NCI-H2196 (cell line): Measurements from ENCODE around the gene KIF26B.

Source experiments
- DNase-seq: peaks from one replicate; lab custom pipeline; 2025; ENCODE audit not compliant: unreplicated experiment; lab: John Stamatoyannopoulos, UW

Gene KIF26B

GRCh38 chr1:245484176-245484575 lies 329.4 kb downstream of the KIF26B start:
- DNase-seq = no peak

GRCh38 chr1:245485996-245486395 lies 331.2 kb downstream of the KIF26B start:
- no peak for DNase-seq

- no peak for DNase-seq
Observed at GRCh38 chr1:245486775-245487470, 332.1 kb downstream of the KIF26B start.

GRCh38 chr1:245488346-245489129 lies 333.8 kb downstream of the KIF26B start:
- DNase-seq = no peak

- DNase-seq = no peak
Observed at GRCh38 chr1:245489838-245490237, 335.1 kb downstream of the KIF26B start.

- no peak for DNase-seq
Observed at GRCh38 chr1:245493029-245493428, 338.2 kb downstream of the KIF26B start.

- no peak for DNase-seq
Observed at GRCh38 chr1:245495681-245496080, 340.9 kb downstream of the KIF26B start.

GRCh38 chr1:245500546-245500945 lies 345.8 kb downstream of the KIF26B start:
- DNase-seq = no peak

- DNase-seq = no peak
Observed at GRCh38 chr1:245501633-245502032, 346.8 kb downstream of the KIF26B start.

- no peak for DNase-seq
Observed at GRCh38 chr1:245503548-245503947, 348.8 kb downstream of the KIF26B start.

- DNase-seq = no peak
Observed at GRCh38 chr1:245510144-245510543, 355.4 kb downstream of the KIF26B start.

GRCh38 chr1:245512181-245512888 lies 357.6 kb downstream of the KIF26B start:
- DNase-seq = no peak

- no peak for DNase-seq
Observed at GRCh38 chr1:245512980-245513578, 358.3 kb downstream of the KIF26B start.

GRCh38 chr1:245516284-245516759 lies 361.5 kb downstream of the KIF26B start:
- no peak for DNase-seq

- DNase-seq = no peak
Observed at GRCh38 chr1:245520611-245521010, 365.8 kb downstream of the KIF26B start.

GRCh38 chr1:245526141-245526540 lies 371.4 kb downstream of the KIF26B start:
- DNase-seq = no peak

GRCh38 chr1:245528258-245528635 lies 373.5 kb downstream of the KIF26B start:
- no peak for DNase-seq

GRCh38 chr1:245530937-245531336 lies 376.2 kb downstream of the KIF26B start:
- no peak for DNase-seq

GRCh38 chr1:245537992-245538391 lies 383.2 kb downstream of the KIF26B start:
- DNase-seq = no peak

GRCh38 chr1:245538671-245539070 lies 383.9 kb downstream of the KIF26B start:
- DNase-seq = no peak

GRCh38 chr1:245541369-245541768 lies 386.6 kb downstream of the KIF26B start:
- DNase-seq = no peak
